ENCODE data around the gene KLHL6. TPM values are rescaled to one million over a fixed set of nuclear protein-coding genes. Genes with fewer than 3 reads are reported as not detected.
A peak's percentile ranks its signal among the peaks of the same experiment; 100 is the strongest.

Gene KLHL6
- total and polyA plus RNA-seq, 7 donors, result 0.12 to 1.3 (median 0.42) TPM

- Histone ChIP-seq H3K4me1 (peaks cover 38% of the 10 kb centered on the region), H3K36me3 (ENCODE audit: insufficient read depth in 1 of 2, low read depth in 1 of 2) (no peaks in the 10 kb centered on the region), H3K4me3 (no peak overlapping the region), H3K27me3 (ENCODE audit: insufficient read depth in 3 of 3, low read length in 2 of 3) (no peaks in the 10 kb centered on the region), H3K27ac (peak overlapping the region; percentile 56), H3K9me3 (no peaks in the 10 kb centered on the region)
- peak in 1 of 4 donors; percentile 56 for ATAC-seq
- intact Hi-C loops (cut with DNase I), result loop anchor here in 1 of 2 donors (5.0 kb wide), 1 partner anchor 146 kb away; no protein-coding TSS in a partner anchor
- no peak for DNase-seq
- 37 to 47% (median 42%) methylated on average over 6 of the region's 6 CpGs for WGBS, 3 donors
- no peak for TF ChIP-seq CTCF (IDR thresholded peaks at IDR 0.05)
These were observed 69.0 kb downstream of the KLHL6 start for GRCh38 chr3:183486472-183486871.

GRCh38 chr3:183485585-183485984 lies 69.9 kb downstream of the KLHL6 start:
- intact Hi-C loops (cut with DNase I), result loop anchor here in 1 of 2 donors (5.0 kb wide), 1 partner anchor 147 kb away; no protein-coding TSS in a partner anchor
- no peak overlapping the region for H3K4me3 ChIP-seq
- peak overlapping the region; percentile 6 for H3K27ac ChIP-seq
- H3K36me3 ChIP-seq (ENCODE audit: insufficient read depth in 1 of 2, low read depth in 1 of 2), result no peaks in the 10 kb centered on the region
- ATAC-seq (no peak), DNase-seq (no peak)
- 87 to 93% (median 91%) methylated on average over 6 of the region's 6 CpGs for WGBS, 3 donors
- no peak for TF ChIP-seq CTCF (IDR thresholded peaks at IDR 0.05)
- H3K9me3 ChIP-seq, result no peaks in the 10 kb centered on the region
- no peaks in the 10 kb centered on the region for H3K27me3 ChIP-seq (ENCODE audit: insufficient read depth in 3 of 3, low read length in 2 of 3)
- H3K4me1 ChIP-seq, result peaks cover 29% of the 10 kb centered on the region

GRCh38 chr3:183485093-183485492 lies 70.4 kb downstream of the KLHL6 start:
- Histone ChIP-seq H3K36me3 (ENCODE audit: insufficient read depth in 1 of 2, low read depth in 1 of 2) (no peaks in the 10 kb centered on the region), H3K9me3 (no peaks in the 10 kb centered on the region), H3K4me3 (no peak overlapping the region), H3K27me3 (ENCODE audit: insufficient read depth in 3 of 3, low read length in 2 of 3) (no peaks in the 10 kb centered on the region), H3K4me1 (peaks cover 24% of the 10 kb centered on the region), H3K27ac (peak overlapping the region; percentile 6)
- no peak for ATAC-seq
- intact Hi-C loops (cut with DNase I), result loop anchor here in 1 of 2 donors (5.0 kb wide), 1 partner anchor 147 kb away; no protein-coding TSS in a partner anchor
- DNase-seq, result no peak
- no peak for TF ChIP-seq CTCF (IDR thresholded peaks at IDR 0.05)
- 94 to 96% (median 96%) methylated on average over 6 of the region's 6 CpGs for WGBS, 3 donors

GRCh38 chr3:183484431-183485075 lies 71.0 kb downstream of the KLHL6 start:
- no peaks in the 10 kb centered on the region for H3K9me3 ChIP-seq
- no peak for ATAC-seq
- H3K36me3 ChIP-seq (ENCODE audit: insufficient read depth in 1 of 2, low read depth in 1 of 2), result no peaks in the 10 kb centered on the region
- intact Hi-C loops (cut with DNase I), result loop anchor here in 1 of 2 donors (5.0 kb wide), 2 partner anchors 148 to 283 kb away; no protein-coding TSS in a partner anchor
- peaks cover 23% of the 10 kb centered on the region for H3K4me1 ChIP-seq
- no peak overlapping the region for H3K27ac ChIP-seq
- H3K27me3 ChIP-seq (ENCODE audit: insufficient read depth in 3 of 3, low read length in 2 of 3), result no peaks in the 10 kb centered on the region
- no peak for TF ChIP-seq CTCF (IDR thresholded peaks at IDR 0.05)
- H3K4me3 ChIP-seq, result no peak overlapping the region
- 87 to 99% (median 94%) methylated on average over 4 of the region's 4 CpGs for WGBS, 3 donors
- DNase-seq, result no peak
